AG10803 (cell line): ENCODE data around the gene SCD.

Experiments used
- DNase-seq: peaks from one replicate; pipeline ENCODE4 v3.0.0; 2010; ENCODE audit warnings: low read depth
- H3K4me3 ChIP-seq: 2 replicates; pipeline ENCODE4 v1.5.1; 2011; ENCODE audit warnings: mild to moderate bottlenecking, low read length, control low read depth
- CTCF ChIP-seq: conservative IDR thresholded peaks from 2 replicates; pipeline ENCODE4 v1.5.1; 2011; ENCODE audit warnings: mild to moderate bottlenecking, low read length, control low read depth, inconsistent platforms

SCD gene

GRCh38 chr10:100311298-100311697 is 35.7 kb upstream of the SCD start:
- no peak for TF ChIP-seq CTCF
- no peak overlapping the region for H3K4me3 ChIP-seq

DNA sequence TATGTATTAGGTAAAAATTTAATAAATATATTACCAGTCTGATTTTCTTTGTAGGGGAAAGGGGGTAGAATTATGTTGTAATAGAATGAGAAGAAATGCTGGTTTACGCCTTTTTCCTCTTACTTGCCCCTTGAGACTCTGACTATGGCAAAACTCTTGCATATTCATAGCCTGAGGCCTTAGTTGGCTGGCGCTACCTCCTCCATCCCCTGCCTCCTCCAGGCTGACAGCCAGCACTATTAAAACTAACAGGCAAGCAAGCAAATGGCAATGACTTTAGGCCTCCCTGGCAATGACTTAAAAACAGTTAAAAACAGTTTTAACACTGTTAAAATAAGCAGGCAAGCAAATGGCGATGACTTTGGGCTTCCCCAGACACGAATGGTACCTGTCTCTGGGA is 31.4 kb upstream of the SCD start:
- TF ChIP-seq CTCF = no peak
- no peak for DNase-seq
- H3K4me3 ChIP-seq = no peak overlapping the region

More at GRCh38 chr10:100311298-100311697, 35.7 kb upstream of the SCD start:
- DNase-seq = no peak

DNA sequence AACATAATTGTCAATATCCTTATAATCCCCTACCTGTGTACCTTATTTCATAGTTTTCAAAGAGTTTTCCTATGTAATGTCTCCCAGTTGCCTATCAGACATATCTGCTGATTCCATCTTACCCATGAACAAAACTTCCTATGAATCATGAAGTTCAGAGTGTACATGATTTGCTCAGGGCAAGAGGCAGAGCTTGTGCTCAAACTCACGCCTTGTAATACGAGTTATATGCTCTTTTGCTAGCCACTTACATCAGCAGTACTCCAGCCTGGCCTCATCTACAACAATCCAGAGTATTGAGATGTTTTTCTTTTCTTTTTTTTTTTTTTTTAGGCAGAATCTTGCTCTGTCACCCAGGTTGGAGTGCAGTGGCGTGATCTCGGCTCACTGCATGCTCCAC is 28.8 kb upstream of the SCD start:
- no peak for TF ChIP-seq CTCF
- DNase-seq = no peak

DNA sequence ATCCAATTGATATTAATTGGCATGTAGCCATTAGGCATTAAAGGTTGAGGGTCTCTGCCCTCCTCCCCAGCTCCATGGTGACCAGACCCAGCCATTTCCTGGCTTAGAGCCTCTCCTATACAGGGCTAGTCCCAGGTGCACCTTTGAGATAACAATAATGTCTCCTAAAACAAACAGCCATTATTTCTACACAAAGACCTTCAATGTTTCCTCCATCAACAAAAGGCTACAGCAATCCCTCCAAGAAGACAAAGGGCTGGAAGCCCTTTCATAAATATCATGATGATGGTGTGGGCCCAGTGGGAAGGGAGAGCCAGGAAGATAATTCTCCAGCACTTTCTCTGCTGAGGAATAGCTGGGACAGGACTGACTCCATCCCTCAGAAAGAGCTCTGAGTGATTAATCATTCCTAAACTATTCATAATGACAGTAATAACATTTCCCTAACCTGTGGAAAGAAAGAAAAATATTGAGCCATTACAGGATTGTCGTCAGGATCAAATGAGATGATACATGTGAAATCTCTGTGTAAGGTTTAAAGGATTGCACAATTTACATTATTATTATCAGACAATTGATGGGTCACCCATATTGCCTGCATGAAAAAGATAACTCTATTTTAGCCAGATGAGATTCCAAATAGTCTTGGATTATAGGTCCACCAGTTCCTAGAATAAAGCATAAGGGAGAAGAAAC is 27.2 kb upstream of the SCD start:
- no peak for DNase-seq
- TF ChIP-seq CTCF = no peak
- H3K4me3 ChIP-seq = no peak overlapping the region

More for the DNA sequence above, 28.8 kb upstream of the SCD start:
- H3K4me3 ChIP-seq = no peak overlapping the region

DNA sequence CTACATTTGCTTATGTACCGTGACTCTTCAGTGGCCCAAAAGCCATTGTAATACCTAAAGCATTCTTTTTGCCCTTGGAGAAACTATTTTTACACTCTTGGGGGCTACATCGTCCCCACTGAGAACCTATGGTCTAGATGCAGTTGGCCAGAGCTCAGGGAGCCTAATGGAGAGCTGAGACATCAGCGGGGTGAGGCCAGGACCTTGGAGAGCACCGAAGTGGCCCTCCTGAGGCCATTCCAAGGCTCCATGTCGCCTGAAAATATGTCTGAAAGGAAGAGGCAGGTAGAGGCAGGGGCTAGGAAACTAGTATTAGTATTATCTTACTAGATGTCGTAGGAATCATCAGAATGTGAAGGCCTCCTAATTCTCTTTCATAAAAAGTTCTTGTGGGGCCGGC is 21.9 kb upstream of the SCD start:
- DNase-seq = no peak
- no peak for TF ChIP-seq CTCF
- no peak overlapping the region for H3K4me3 ChIP-seq

DNA sequence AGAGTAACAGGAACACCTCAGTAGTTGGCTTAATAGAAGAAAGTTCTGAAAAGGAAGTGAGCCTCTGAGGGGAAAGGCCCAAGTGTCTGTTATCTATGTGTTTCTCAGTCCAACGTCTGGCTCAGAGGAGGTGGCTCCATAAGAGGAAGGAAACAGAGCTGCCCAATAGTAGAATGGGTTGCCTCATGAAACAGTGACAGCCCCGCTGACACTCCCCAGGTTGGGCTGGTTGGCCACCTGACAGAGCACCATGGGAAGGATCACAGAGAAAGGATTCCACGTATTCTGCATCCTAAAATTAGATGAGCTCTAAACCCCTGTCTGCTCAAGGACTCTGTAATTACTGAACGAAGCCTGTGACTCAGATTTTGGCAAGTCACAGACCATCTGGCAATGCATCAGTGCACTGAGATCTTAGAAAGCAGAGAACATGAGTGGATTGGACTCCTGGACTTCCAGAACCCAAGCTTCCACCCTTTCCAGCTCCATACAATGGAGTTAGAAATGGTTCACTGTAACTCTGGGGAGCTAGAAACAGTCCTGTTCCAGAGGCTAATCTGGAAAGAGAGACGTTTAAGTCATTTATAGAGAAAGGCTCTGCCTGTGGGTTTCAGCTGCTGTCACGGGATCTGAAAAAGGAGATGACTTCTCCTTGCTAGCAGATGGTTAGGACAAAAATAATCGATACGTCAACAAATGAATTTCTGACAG is 19.9 kb upstream of the SCD start:
- no peak for TF ChIP-seq CTCF
- H3K4me3 ChIP-seq = no peak overlapping the region
- peak; percentile 47 for DNase-seq

DNA sequence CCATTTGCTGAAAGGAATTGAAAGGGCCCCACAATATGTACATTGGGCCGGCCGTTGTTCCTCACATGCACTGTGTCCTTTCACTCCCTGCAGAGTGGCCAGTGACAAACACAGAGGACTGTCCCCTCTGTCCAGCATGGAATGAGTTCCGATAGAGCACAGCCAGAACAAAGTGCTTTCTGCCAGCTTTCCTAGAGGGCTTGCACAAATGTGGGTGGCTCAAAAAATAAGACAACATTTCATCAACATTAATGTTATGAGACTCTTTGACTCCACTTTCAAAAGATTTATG is 19.4 kb upstream of the SCD start:
- DNase-seq = no peak
- TF ChIP-seq CTCF = no peak
- no peak overlapping the region for H3K4me3 ChIP-seq
